Stimulated activated CD4-positive, alpha-beta T cell treated with anti-CD3 and anti-CD28 coated beads, Interleukin-1b, Interleukin-23, amount 100 ng/mL, for 4 hours (primary cell): ENCODE data around the gene DMRTA1.
"Not testable (repeated sequence)": the region's sequence is repeated elsewhere in the genome, so short reads cannot be mapped to it uniquely, and the experiment has no call there.

Experiments used
- DNase-seq, 2 donors: peaks; one replicate each; pipeline ENCODE4 v3.0.0-alpha.2; 2020; ENCODE audit warnings: low read depth in 2 of 2

The DMRTA1 gene, protein sequence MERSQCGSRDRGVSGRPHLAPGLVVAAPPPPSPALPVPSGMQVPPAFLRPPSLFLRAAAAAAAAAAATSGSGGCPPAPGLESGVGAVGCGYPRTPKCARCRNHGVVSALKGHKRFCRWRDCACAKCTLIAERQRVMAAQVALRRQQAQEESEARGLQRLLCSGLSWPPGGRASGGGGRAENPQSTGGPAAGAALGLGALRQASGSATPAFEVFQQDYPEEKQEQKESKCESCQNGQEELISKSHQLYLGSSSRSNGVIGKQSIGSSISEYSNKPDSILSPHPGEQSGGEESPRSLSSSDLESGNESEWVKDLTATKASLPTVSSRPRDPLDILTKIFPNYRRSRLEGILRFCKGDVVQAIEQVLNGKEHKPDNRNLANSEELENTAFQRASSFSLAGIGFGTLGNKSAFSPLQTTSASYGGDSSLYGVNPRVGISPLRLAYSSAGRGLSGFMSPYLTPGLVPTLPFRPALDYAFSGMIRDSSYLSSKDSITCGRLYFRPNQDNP

DNA sequence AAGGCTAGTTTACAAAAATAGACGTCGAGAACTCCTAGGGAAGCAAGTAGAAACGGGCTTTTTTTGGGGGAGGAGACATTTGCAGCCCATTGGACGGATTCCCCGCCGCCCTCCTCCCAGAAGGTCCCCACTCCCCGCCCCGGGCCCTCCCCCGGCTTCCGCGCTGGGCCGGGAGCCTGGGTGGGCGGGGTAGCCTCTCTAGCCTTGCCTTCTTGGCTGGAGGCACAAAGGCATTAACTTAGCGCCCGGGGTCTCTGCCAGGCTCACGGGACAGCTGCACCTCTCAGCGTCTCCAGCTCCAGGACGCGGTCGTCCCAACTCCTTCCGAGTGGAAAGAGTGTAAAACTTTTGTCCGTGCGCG lies at the start of gene DMRTA1:
TSS of gene DMRTA1 (plus strand) at position 236 of the 361 bp plus-strand sequence. CDS start 242 bp downstream, outside the sequence.
- DNase-seq = peak in 1 of 2 donors; percentile 14

DNA sequence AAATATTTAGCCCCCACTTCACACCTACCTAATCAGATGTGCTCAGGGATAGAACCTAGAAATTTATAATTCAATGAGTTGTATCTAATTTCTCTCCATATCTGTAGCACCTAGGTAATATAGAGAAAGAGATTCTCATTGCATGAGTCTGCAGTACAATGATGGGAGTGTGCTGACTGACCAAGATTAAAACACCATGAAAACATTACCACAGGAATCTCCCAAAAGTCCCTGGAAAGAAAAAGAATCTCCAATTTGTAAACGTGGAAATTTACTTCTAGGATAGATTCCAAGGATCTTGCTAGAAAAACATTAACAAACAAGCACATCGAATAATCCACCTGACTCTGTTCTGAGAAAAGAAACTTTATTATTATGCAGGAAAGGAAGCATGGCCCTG lies 45.0 kb upstream of the DMRTA1 start:
- DNase-seq = no peak

DNA sequence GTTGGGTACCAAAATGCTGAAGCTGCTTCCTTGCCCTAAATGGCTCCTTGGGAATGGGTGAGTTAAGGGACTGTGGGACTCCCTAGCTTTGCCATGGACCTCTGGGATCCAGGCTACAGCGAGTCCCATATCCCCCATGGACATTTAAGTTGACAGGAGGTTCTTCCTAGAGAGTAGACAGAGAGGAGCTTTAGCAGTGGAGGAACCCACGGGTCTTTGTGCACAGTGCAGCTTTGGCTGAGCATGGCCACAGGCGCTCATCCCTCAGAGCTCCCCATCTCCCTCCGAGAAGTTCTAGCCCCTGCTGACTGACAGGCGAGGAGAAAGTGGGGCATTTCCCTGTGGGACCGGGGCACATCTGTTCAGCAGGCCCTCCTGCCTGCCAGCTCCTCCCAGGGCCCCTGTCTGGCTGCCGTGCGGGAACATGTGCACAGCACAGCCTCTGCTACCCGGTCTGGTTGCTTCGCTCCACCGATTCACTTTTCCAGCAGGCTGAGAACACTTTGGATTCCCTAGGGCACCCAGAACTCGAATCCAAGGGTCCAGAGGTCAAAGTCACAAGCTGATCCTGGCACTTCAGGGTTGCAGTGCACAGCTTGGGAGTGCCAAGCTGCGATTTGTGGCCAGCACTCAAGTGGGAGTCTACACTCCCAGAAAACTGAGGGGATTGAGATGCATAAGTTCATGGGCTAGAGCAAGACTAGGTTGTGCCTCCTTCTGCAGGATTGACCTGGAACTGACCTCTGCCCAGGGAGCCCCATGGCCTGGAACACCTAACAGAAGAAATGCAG lies 40.6 kb upstream of the DMRTA1 start:
- no peak for DNase-seq

DNA sequence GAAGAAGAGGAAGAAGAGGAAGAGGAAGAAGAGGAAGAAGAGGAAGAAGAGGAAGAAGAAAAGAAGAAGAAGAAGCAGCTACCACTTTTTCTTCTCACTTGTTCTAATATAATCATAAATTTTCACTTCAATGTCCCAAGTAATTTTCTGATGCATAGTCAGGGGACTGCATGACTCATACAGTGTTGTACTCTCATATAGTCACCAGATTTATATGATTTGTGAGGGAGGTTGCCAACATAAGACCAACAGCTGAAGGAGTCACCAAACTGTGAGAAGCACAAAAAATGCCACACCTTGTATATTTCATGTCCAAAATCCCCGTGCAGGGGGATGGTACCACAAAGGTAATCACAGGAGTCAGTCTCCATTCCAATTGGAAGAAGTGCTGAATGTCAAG lies 32.7 kb upstream of the DMRTA1 start:
- DNase-seq = no peak

DNA sequence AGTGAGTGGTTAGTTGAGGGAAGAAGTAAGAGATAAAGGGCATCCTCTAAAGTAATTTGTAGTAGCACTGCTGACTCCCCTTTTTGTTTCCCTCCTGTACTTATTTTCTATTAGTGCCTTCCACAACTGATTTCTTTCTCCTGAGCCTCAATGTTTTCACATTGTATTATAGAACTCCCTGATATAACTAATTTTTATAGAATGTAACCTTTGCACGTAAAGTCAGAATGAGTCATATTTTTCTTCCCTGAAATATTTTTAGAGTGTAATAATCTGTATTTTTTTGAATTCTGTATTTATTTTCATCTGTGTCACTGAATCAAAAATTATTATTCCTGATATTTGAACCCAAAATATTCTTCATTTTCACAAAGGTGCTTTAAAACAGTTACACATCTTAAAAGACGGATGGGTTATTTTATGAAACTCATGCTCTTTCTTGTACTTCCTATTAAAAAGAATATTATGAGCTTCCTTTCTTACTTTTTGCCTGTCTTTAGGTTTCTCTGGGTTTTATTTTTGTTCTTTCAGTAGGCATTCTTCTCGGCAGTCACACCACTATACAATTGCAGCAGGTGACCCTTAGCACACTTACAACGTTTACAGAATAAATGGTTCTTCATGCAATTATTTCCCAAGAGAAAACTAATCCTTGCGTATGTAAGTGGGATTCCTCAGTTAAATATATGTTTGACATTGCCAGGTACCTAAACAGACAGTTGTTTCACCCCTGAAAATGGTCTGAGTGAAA lies 30.5 kb upstream of the DMRTA1 start:
- DNase-seq = no peak

DNA sequence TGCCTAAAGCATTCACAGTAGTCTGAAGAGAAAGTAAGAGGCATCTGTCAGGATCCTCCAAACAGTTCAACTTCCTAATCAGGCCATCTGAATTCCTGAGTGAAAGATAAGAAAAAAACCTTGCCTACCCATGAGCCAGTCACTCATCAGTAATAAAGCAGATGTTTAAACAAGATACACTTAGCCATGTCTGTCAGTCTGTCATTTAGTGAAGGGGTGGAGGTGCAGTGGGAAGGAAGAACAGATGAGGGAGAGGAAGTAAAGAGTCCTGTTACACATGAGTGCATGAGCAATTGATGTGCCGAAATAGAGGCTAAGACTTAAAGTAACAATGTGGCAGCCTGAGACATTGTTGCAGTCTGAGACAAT lies 29.9 kb upstream of the DMRTA1 start:
- no peak for DNase-seq

DNA sequence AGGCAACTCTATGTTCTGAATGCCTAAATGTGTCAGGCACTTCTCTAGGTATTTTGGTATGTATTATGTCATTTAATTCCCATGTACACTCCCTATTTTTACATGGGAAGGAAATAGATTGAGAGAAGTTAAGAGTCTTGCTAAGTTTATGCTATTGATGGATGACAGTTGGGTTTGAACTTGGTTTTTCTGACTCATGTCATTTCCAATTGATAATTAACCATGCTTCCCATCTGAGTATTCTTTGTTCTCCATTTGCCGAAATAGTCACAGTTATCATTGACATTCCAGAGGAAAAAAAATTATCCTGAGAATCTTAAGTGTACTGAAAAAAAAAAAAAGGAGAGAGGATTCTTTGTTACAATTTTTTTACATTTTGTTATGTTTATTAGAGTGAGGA lies 23.1 kb upstream of the DMRTA1 start:
- DNase-seq = no peak

DNA sequence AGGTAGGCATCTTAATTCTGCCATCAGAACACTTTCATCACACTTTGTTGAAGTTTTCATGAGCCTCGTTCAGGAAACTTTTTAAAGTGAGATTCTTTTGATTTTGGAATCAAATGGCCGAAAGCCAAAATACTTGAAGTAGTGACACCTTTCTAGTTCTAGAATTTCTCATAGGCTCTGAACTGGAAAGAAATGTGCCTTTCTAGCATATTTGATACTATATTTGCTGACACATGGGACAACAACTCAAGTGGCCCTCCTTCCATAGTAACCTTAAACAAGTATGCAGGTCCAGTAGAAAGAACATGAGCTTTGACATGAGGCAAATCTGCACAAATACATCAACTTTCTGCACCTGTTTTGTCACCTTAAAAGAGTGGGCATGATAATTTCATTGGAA lies 22.0 kb upstream of the DMRTA1 start:
- no peak for DNase-seq

DNA sequence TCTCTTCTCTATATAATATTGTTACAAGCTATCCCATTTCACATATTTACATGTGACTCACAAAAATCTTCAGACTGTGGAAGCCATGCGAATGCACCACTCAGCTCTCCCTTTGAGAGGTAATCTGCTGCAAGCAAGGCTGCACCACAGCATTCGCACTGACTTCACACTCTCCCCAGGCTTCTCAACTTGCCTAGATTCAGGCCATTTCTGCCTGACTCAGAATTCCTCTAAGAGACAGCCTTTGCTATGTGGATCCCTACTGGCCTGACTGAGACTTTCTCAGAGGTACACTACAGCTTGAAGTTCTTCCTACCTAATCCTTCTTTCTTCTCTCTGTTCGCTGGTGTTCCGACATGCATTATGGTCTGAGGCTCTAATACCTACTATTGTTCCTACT lies 21.1 kb upstream of the DMRTA1 start:
- no peak for DNase-seq

DNA sequence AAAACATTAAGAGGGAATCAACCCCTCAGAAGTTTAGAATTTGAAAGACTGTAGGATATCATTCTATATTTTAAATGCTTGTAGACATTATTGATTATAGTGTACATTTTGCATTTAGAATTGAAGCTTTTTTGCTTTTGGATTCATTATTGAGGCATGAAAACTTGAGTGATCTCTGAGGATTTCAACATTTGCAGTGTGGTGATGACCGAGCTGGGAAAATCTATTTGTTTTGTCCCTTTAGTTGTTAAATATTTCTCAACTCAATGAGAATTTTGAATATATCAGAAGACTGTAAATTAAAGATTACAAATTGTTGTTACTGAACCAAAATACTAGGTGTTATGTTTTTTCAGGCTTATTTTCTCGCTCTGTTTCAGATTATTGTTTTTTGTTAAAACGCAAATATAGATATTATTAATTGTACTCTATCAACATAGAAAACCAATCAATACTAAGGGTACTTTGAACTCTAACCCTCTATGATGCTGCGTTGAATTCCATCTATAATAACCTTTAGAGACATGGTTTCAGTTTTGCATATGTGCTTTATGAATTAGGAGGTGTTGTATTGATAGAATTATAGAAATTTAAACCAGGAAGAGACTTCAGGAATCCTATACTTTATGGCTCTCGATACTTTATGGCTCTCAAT lies 19.3 kb upstream of the DMRTA1 start:
- no peak for DNase-seq

DNA sequence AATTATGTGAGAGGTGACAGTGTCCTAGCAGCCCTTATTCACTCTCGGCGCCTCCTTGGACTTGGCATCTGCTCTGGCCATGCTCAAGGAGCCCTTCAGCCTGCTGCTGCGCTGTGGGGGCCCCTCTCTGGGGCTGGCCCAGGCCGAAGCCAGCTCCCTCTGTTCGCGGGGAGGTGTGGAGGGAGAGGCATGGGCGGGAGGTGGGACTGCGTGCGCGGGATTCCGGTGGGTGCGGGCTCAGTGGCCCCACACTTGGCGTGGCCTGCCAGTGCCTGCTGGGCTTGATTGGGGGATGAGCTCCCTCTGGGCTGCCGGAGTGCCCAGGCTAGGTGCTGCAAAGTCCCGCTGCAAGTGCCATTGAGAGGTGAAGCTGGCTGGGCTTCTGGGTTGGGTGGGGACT lies 12.9 kb upstream of the DMRTA1 start:
- DNase-seq = no peak

DNA sequence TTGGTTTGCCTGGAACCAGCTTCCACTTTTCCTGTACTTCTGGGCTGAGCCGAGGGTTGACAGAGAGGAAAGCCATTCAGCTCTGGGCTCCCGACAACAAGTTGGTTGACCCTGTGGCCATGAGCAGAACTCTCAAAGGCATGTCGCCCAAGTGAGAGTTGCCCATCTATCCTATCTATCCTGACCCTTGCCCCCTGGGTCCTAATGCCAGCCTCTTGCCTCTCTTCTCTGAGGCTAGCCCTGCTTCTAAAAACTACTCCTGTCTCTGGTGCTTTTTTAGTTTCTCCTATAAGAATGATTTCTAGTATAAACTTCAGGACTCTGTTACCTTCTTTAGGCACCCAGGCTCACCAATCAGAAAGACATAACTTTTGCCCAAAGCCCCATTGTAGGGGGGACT lies 11.4 kb upstream of the DMRTA1 start:
- not testable (repeated sequence) for DNase-seq

DNA sequence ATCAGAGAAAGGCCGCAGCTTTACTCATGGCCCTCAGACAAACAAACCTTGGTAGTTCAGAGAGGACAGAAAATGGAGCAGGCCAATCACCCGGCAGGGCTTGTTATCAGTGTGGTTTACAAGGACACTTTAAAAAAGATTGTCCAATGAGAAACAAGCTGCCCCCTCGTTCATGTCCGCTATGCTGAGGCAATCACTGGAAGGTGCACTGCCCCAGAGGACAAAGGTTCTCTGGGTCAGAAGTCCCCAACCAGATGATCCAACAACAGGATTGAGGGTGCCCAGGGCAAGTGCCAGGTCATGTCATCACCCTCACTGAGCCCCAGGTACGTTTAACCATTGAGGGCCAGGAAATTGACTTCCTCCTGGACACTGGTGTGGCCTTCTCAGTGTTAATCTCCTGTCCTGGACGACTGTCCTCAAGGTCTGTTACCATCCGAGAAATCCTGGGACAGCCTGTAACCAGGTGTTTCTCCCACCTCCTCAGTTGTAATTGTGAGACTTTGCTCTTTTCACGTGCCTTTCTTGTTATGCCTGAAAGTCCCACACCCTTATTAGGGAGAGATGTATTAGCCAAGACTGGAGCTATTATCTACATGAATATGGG lies 9.1 kb upstream of the DMRTA1 start:
- DNase-seq = not testable (repeated sequence)

DNA sequence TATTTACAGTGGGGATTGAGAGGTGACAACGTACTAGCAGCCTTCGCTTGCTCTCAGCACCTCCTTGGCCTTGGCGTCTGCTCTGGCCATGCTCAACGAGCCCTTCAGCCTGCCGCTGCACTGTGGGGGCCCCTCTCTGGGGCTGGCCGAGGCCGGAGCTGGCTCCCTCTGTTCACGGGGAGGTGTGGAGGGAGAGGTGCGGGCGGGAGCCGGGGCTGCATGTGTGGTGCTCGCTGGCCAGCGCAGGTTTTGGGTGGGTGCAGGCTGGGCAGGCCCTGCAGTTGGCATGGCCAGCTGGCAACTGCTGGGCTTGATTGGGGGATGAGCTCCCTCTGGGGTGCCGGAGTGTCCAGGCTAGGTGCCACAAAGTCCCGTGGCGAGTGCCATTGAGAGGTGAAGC lies 5.8 kb upstream of the DMRTA1 start:
- DNase-seq = no peak

DNA sequence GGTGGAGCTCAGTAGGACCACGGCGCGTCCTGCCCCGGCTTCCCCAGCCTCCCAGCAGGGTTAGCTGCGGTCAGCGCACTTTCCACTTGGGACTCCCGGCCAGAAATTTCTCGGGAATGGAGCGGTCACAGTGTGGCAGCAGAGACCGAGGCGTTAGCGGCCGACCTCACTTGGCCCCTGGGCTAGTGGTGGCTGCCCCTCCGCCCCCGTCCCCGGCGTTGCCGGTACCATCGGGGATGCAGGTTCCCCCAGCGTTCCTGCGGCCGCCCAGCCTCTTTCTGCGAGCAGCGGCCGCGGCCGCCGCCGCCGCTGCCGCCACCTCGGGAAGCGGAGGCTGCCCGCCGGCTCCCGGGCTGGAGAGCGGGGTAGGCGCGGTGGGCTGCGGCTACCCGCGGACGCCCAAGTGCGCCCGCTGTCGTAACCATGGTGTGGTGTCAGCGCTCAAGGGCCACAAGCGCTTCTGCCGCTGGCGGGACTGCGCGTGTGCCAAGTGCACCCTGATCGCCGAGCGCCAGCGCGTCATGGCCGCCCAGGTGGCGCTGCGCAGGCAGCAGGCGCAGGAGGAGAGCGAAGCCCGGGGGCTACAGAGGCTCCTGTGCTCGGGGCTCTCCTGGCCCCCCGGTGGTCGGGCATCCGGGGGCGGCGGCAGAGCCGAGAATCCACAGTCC lies 460 bp downstream of the DMRTA1 start:
- peak in 1 of 2 donors; percentile 45 for DNase-seq

DNA sequence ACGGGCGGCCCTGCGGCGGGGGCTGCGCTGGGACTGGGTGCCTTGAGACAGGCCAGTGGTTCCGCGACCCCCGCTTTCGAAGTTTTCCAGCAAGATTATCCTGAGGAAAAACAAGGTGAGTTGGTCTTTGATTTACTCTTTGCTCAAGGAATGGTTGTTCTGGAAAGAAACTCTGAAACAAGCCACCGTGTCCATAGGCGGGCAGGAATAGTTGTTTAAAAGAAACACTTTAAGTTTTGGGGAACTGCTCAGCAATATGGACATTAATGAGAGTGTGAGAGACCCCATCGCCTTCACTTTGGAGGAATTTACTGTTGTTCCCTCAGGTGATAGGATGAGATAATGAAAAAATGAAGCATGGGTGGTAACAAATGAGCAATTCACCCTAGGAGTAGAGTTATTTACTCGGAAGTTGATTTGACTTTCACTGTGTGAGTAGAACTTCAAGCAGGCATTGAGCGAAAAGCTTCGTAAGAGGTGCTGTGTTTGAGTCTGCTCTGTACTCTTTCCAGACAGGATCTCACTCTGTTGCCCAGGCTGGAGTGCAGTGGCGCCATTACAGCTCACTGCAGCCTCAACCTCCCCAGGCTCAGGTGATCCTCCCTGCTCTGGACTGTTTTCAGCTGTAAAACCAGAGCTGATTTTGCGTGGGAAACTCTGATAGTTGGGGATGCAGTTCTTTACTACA lies 1.1 kb downstream of the DMRTA1 start:
- DNase-seq = no peak

DNA sequence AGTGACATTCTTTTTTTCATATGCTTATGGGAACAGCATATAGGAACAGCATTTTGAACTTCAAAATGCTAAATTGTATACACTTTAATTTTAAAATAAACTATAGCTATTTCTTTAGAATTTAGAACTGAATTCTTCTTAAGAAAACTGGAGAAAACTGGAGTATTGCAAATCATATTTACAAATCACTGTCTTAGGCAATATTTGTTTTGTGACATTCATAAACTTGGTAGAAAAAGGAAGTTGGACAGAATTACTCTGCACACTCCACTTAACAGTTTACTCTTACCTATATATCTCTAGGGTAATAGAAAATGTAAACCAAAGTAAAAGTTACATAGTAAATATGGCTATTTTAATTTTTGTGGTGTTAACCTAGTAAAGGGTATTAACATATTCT lies 3.1 kb downstream of the DMRTA1 start:
- no peak for DNase-seq

DNA sequence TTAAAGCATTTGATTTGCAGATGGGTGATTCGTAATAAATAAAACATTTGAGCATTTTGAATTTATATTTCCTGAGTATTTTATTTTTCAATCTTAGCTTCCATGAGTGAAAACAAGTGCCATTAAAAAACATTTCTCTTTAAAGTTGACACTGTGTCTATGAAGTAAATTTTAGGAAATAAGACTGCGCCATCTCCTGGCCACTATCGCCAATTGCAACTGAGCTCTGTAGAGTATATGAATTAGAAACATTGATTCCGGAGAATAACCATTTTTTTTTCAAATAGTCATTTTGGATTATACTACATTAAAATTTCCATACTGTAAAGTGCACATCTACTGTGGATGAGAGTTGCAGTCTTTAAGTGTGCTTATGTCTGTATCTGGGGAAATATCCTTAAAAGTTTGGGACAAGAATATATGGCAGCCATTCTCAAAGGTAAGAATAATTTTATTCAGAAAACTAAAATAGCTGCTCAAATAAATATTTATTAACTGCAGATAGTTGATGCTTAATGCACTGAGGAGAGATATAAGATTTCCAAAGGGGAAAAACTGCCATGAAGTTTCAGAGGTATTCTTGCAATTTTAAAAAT lies 5.9 kb downstream of the DMRTA1 start:
- peak; percentile 18 to 20 for DNase-seq

DNA sequence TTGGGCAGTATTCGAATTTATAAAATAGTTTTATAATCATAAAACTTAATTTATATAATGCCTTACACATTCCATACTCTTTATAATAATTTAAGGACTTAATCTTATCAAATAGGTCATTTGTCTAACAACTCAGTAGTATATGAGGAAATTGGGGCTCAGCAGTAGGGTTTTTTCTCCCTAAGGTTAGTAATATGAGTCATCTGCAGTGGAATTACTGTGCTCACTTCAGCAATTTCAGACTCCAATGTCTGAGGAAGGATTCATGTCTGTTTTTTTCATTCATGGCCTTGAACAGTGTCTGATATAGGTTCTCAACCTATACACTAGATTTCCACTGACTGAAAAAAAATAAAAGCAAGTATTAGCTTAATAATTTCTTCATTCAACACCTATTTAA lies 7.4 kb downstream of the DMRTA1 start:
- no peak for DNase-seq

DNA sequence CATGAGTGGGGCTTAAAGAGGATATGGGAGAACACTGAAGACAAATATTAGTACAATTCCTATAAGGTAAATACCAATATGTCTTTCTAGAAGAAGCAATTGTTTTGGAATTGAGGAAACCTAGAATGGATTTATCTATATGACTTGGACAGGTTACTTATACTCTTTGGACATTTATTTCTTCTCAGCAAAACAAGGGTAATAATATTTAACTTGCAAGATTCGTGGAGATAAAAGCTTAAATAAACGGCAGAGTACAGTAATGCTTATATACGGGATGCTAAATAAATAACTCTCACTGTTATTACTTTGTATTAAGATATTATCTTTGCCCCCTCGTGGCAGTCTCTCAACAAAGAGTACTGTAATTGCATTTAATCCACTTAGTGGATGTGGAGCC lies 8.6 kb downstream of the DMRTA1 start:
- DNase-seq = no peak
